HG02678 (cell line): ENCODE data around the gene TEX35.

Experiments used
- ATAC-seq: cut with Tn5 transposase; IDR thresholded peaks from one replicate; pipeline ENCODE4 v1.9.1; 2021; ENCODE audit warnings: mild to moderate bottlenecking, moderate library complexity; ENCODE audit not compliant: unreplicated experiment

TEX35 gene

DNA sequence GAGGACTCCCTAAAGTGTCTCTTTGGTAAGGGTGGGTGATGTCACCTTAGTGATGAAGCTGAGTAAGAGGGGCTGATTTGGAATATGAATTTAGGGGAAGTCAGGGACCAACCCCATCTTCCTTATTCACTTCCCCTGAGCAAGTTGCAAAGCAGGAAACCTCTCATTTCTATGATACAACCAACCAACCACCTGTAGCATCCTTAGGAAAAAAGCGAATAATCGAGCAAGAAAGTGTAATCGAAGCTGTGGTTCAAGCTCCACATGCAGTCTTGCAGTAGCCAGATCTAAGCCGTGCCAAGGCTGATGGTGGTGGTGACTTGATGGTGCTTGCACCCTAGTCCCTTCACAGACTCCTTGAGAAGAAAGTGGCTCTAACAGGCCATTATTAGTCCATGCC is 3.2 kb downstream of the TEX35 start:
- ATAC-seq, result no peak

DNA sequence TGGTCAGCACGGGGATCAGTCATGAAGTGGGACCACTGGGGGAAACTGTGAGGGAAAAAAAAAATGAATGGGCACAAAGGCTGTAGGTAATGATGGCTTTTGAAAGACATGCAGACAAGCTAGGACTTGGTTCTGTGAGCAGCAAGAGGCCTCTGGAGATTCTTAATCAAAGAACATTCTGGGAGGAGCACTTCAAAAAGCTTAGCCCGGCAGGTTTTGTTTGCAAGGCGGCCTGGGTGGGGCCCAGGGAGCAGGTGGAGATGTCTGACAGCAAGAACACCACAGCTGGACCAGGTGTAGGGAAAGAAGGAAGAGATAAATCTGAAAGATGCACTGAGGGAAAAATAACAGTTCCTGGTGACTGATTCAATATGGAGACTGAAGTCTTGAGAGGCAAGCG is 6.0 kb downstream of the TEX35 start:
- ATAC-seq, result no peak

DNA sequence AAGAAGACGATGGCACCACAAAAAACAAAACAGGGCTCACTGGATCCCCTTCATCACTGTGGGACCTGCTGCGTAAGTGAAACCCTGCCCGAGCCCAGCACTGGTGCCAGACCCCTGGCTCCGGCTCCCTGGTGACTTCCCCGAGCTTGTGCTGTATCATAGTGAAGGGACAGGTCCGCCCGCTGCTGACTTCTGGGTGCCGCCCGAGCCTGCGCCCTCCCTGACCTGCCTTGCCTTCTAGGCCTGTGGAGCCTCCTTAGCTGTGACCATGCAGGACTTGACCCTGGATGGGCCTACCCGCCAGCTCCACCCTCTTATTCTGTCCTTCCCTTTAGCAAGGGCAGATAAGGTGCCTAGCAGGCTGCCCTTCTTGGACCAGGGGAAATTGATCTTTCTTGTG is 7.9 kb downstream of the TEX35 start:
- ATAC-seq, result no peak

DNA sequence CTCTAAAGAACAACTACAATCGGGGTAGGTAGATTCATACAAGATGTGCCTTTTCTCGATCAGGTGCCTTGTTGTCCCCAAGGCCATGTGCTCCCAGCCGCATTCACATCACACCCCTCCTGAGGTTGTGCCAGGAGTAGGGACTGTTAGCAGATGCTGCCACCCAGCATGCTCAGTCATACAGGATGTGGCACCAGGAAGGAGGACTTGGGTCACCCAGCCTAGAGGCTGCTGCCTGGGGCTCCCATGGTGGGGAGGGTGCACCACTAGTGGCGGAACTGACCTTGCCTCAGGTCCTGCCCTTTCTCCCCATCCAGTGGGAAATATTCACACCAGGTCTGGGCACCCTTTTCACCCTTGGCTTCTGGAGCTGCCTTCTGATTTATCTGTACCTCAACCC is 8.3 kb downstream of the TEX35 start:
- ATAC-seq, result no peak

DNA sequence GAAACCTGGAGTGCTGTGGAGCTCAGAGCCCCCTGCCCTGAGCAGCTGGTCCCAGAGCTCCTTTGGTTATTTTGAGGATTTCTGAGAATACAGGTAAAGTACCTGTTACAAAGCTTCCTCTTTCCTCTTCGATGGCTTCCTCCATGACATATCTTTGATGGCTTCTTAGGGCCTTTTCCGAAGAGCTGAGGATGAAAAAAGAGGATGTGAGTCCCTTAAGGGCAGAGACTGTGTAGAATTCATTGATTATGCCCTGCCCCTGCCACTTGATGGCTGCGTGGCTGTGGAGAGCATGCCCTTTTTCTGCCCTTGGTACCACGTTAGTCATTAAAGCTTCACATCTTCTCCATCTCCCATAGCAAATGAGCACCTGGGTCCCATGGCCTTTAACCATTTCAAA is 14.2 kb downstream of the TEX35 start:
- ATAC-seq, result no peak

DNA sequence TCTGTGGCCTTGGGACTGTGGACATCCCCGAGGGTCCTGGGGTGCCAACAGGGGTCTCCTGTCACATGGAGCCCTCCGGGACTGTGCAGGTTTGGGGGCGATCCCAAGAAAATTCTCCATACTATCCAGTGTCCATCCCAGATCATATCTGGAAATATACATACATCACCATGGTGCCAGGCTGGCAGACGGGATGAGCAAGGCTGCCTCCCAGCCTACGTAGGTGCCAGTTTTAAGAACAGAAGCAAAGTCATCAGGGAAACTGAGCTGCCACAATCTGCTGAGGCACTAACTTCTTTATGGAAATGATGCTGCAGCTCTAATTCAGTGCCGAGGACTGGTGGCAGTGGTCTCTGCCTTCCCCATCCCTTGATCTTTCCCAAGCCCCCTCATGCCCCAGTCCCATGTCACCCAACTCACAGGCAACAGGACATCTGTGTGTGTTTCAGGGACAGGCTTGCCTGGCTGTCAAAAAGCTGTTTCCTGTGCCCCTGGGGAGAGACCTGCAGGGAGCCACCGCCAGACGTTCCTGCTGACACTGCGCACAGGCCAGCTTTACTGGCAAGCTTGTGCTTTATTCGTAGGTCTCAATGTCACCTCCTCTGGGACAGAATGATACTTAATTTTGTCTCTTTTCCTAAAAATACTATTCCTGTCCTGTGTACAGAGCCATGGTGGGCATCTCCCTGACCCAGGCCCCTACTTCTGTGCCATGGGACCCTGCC is 15.5 kb downstream of the TEX35 start:
- no peak for ATAC-seq

DNA sequence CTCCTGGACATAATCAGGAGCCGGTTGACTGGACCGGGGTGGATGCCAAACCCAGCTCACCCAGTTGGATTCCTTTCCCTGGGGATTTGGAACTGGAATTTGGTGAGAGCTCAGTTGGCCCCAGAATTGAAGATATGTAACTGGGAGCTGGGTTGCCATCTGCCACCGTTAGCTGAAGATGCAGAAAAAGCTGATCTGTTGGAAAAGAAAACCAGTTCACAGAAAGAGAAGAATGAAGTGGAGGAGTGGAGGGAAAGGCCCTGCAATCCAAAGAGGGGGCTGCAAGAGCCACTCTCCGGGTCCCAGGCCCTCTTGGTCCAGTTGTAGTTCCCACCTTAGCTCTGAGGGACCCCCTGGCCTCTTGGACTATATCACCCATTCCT is 16.0 kb downstream of the TEX35 start:
- no peak for ATAC-seq

DNA sequence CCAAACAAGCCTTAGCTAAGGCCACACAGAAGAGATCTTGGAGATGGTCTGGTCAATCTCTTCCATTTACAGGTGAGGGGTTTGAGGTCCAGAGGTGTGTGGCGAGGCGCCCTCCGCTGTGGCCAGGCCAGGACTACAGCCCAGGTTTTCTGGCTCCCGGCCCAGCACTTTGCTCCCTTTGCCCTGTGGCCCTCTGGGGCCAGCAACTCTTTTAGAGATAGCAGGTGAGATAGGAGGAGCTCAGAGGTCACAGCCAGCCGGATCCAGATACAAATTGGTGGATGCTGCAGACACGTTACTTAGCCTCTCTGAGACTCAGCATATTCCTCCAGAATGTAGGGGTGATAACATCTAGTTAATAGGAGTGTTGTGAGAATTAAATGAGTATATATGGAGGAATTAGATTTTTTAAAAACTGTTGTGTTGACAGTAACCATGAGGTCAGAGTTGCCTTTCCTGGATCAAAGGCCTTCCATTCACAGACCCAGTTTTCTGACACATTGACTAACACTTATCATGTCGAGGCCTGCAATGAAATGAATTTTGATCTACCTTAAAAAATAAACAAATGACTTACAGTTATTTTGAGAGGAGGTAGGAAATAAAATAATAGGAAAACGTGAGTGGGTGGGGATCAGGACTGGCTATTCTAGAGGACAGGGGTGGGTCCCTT is 16.6 kb downstream of the TEX35 start:
- no peak for ATAC-seq

DNA sequence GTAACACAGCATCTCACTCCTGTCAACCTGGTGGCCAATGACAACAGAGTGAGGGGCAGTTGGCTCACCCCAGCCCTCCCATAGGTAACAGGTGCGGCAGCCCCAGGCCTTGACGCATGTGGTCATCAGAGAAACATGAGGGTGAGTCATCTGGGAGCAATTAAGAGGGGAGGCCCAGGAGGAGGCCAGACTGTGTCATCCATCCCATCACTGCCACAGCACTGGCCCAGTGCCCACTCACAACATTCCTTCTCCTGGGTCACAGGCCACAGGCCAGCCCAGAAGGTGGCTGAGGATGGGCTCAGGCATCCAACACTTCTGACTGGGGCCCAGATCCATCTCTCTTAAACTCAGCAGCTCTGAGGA is 17.1 kb downstream of the TEX35 start:
- ATAC-seq, result no peak

DNA sequence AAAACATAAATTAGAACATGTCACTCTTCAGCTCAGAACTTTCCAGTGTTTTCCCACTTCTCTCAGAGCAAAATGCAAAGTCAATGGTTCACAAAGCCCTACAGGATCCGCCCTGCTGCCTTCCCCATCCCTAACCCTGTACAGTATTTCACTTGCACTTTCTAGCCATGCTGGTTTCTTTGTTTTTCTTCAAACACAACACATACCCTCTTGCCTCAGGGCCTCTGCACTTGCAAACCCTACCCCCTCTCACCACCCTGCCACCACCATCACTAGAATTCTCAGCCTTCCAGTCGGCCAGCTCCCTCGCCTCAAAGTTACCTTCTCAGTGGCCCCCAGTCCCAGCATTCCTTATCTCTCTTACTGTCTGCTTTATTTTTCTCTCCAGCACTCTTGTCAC is 17.6 kb downstream of the TEX35 start:
- ATAC-seq, result no peak

DNA sequence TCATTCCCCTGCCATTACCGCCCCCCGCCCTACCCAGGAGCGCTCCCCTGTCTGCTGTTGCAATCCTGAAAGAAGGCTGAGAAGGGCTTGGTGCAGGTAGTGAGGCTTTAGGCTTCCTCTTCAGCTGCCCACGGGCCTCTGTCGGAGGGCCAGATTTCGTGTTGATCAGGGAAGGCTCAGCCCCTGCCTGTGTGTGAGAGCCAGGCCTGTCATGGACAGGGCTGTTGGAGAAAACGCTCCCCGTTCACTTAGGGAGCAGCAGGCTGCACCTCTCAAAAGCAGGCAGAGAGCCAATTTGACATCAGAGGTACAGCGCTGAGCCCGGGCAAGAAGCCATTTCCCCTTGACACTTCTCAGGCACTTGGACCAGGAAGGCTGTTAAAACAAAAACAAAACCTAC is 19.0 kb downstream of the TEX35 start:
- peak; percentile 23 for ATAC-seq

DNA sequence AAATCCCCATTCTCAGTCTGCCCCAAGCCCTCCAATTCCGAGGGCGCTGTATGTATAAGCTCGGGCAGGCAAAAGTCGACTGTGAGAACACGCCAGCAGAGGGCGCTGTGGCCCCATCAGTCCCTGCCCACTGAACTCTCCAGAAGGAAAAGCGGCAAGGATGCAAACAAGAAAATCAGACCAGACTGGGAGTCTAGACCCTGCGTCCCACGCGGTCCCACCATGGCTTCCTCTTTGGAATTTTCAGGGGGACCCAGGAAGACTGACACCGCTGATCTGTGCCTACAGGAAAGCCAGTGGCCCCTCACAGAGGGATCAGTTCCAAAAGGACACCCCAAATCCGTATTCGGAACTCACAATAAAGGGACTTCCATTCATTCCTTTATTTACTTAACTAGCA is 19.5 kb downstream of the TEX35 start:
- peak; percentile 72 for ATAC-seq

DNA sequence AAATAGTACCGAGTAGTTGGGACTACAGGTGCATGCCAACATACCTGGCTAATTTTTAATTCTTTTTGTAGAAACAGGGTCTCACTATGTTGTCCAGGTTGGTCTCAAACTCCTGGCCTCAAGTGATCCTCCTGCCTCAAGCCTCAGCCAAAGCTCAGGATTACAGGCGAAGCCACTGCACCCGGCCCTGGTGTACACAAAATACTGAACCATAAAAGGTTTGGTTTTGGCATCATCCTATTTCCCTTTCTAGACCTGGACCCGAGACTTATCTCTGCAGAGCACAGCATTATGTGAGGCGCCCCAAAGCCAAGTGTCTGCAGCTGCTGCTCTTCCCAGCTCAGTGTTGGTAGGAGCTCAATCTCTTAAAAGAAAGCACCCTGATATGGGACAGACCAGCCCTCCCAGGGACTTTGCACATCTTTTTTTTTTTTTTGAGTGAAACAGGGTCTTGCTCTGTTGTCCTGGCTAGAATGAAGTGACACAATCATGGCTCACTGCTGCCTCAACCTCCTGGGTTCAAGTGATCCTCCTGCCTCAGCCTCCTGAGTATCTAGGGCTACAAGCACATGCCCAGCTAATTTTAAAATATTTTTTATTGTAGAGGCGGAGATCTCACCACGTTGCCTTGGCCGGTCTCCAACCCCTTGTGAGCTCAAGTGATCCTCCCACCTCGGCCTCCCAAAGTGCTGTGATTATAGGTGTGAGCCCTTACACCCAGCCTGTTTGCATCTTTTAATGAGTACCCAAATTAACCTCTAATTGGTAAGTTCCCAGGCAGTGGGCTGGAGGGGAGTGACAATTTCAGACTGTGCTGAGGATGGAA is 20.4 kb downstream of the TEX35 start:
- ATAC-seq, result no peak

DNA sequence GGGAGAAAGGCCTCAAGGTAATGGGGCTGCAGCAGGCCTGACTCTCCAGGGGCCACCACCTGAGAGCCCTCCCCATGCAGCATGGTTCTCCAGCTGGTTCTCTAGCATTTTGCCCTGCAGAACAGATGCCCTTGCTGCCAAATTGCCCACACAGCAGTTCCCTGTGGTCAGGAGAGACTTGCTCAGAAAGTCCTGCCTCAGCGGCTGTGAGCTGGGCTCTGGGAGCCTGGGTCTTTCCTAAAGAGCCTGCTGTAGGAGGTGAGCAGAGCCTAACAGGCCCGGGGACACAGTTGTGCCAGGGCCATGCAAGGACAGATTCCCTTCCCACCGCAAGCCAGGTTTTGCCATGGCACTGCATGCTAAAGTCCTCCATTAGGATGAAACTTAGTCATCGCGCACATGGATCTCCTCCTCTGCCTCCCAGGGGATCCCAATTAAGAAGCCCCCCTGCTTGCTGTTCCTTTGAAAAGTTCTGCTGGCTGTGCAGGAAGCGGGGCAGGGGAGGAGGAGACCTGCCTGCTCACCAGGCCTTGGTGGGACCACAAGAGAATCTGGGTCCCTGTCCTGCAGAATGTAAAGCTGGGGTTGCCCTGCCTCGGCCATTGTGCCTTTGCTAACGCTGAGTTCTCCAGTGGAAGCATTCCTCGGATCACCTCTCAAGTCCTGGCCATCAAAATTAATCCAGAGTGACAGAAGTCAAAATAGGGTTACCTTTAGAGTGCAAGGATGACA is 21.4 kb downstream of the TEX35 start:
- ATAC-seq, result no peak

DNA sequence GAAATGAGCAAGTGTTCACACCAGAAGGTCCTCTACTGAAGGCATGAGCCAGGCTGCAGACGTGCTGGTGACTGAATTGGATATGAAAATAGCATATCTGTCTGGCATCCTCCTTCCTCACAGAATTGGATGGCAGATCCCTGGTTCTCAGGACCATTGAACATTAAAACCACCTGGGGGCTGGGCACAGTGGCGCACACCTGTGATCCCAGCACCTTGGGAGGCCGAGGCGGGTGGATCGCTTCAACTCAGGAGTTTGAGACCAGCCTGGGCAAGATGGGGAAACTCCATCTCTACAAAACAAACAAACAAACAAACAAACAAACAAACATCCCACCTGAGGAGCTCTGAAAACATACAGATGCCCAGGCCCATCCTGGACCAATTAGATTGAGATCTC is 23.4 kb downstream of the TEX35 start:
- ATAC-seq, result no peak

DNA sequence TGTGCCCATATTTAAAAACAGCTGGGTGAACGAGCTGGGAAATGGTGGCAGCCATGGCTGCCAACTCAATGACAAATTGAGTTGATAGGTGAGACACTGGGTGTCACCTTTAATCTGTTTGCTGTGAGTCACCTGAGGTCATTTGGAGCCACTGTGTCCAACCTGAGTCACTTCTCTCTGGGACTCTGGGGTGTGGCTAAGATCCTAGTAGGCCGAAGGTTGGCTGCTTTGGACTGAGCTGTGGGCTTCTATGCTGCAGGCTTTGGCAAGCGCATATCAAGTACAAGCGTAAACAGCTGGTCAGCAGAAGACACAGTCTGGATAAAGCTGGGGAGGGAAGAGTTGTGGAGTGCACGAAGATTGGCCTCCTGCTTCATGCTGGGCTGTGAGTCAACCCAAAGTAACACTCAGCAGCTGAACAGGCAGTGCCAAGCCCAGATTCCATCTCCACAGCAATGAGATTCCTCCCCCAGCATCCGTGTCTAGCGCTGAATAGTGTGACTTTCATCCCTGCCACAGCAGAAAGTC is 24.0 kb downstream of the TEX35 start:
- no peak for ATAC-seq

DNA sequence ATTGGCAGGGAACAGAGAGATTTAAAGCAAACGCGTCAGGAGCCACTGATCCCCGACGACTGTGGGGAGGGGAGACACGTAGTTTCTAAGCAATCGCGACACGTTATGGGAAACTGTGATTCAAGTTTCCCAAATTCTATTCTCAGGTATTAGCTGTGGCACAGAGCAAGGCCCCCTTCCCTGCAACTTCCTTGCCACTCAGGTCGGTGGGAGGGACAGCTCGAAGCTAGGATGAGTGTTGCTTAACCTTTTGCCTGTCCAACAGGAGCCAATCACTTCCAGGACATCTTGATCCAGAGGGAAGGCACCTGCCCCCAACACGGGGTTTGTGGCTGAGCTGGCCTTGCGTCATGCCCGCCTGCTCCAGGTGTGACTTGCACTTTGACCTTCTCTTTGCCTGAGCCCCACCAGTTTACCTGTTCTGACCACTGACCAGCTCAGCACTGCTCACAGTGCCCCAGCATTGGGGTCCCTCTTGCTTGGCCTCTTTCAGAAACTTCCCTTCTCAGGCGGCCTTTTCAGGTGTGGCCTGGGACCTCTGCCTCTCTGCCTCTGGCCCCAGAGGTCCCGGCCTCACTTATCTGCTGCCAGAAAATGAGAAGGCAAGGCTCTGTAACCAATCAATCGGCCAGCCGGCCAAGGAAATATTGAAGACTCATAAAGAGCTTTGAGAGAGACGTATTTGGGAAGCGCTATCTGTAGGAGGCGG is 24.6 kb downstream of the TEX35 start:
- no peak for ATAC-seq

DNA sequence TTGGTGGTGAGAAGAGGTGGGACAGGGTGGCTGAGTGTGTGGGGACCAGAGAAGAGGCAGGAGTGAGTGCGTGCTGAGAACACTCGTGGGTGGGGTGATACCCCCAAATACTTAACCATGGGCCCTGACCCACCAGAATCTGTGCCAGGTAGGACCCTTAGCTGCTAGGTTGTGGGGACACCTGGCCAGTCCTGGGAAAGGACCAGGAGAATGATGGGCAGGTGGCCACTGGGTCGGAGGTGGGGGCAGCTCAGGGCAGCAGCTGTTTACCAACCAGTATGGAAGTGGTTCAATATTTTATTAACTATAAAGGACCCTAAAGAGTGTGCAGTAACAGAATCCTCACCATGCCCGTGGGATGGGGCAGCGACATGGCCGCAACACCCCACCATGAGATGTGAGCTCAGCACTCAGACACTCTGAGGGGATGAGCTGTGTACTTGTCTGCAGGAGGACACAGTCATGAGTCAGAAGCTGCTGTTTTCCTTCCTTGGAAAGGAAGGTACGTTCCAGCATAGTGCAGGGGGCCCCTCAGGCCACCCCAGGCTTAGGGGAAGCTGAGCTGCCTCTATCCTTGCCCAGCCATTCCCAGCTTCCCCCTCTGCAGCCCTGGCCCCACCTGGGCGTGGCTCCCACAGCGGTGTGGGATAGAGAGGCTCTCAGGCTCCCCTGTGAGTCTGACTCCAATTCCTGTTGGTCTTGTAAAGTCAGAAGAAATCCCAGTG is 25.4 kb downstream of the TEX35 start:
- ATAC-seq, result no peak

DNA sequence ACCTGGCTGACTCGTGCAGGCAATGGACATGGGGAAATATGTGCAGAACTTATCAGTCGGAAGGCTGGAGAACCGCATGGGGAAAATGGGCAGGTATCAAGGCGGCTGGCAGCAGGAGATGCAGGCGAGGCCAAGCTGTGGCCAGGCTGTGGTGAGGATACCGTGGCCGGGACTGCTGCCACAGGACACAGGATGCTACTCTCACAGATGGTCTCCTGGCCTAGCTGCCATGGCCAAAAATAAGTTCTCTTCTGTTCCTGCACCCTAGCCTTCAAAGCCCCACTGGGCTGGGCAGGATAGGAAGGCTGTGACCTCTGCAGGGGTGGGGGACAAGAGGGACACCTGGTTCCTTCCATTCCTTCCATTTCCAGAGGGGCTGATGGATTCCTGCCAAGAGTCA is 26.4 kb downstream of the TEX35 start:
- no peak for ATAC-seq

DNA sequence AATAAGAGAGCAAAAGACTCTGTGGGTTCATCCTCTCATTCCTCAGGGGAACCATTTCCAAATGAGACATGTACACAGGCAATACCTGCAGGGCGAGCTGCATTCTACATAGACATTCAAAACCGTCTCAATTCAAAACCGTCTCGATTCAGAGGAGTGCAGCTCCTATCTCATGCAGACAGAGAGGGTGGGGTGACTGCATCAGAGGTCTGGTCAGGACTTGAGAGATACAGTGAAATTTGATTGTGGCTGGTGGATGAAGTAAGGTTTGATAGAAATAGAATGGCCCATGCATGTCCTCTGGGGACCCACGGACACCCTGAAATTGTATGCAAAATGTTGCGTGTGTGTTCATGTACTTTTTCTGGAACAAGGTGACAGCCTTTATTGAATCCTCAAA is 27.3 kb downstream of the TEX35 start:
- no peak for ATAC-seq
